H9 (cell line): ENCODE results near the gene GPR161. TPM values are rescaled to one million over a fixed set of nuclear protein-coding genes. Genes with fewer than 3 reads are reported as not detected.

Source experiments
- DNase-seq: peaks from one replicate; pipeline ENCODE4 v3.0.0-alpha.2; 2017
- H2AFZ ChIP-seq: one replicate; pipeline ENCODE4 v1.6.1; 2013; ENCODE audit warnings: mild to moderate bottlenecking, low read length, control low read depth, moderate library complexity
- H2AK5ac ChIP-seq: 2 replicates; pipeline ENCODE4 v1.6.1; 2013; ENCODE audit warnings: low read length, control low read depth, mixed read lengths; ENCODE audit not compliant: insufficient read length
- H2BK120ac ChIP-seq: one replicate; pipeline ENCODE4 v1.6.1; 2013; ENCODE audit warnings: low read depth, mild to moderate bottlenecking, low read length, control low read depth, inconsistent platforms; ENCODE audit not compliant: poor library complexity, severe bottlenecking
- H2BK12ac ChIP-seq: 2 replicates; pipeline ENCODE4 v1.6.1; 2013; ENCODE audit warnings: low read length, control low read depth, mixed read lengths, low read depth; ENCODE audit not compliant: insufficient read length
- H2BK15ac ChIP-seq: 2 replicates; pipeline ENCODE4 v1.6.1; 2013; ENCODE audit warnings: low read depth, low read length, control low read depth
- H2BK20ac ChIP-seq: one replicate; pipeline ENCODE4 v1.6.1; 2013; ENCODE audit warnings: low read depth, mild to moderate bottlenecking, low read length, control low read depth, inconsistent platforms; ENCODE audit not compliant: poor library complexity, severe bottlenecking
- H2BK5ac ChIP-seq: 2 replicates; pipeline ENCODE4 v1.6.1; 2013; ENCODE audit warnings: low read length, control low read depth, mixed read lengths; ENCODE audit not compliant: insufficient read length
- H3K14ac ChIP-seq: 2 replicates; pipeline ENCODE4 v1.6.1; 2013; ENCODE audit warnings: low read length, control low read depth; ENCODE audit not compliant: insufficient read depth
- H3K18ac ChIP-seq: 2 replicates; pipeline ENCODE4 v1.6.1; 2013; ENCODE audit warnings: low read depth, mild to moderate bottlenecking, mixed read lengths, low read length, control low read depth; ENCODE audit not compliant: insufficient read length
- H3K23ac ChIP-seq: 2 replicates; pipeline ENCODE4 v1.6.1; 2013; ENCODE audit warnings: low read length, control low read depth, mixed read lengths, low read depth; ENCODE audit not compliant: insufficient read length
- H3K23me2 ChIP-seq: 2 replicates; pipeline ENCODE4 v1.6.1; 2013; ENCODE audit warnings: low read depth, mild to moderate bottlenecking, mixed read lengths, low read length, control low read depth; ENCODE audit not compliant: insufficient read length, poor library complexity, severe bottlenecking
- H3K27ac ChIP-seq: 2 replicates; pipeline ENCODE4 v1.5.1; 2013; ENCODE audit warnings: low read length, control low read depth, mixed read lengths, low read depth; ENCODE audit not compliant: insufficient read length
- H3K27me3 ChIP-seq: 2 replicates; pipeline ENCODE4 v1.6.1; 2013; ENCODE audit warnings: low read length, control low read depth, inconsistent platforms; ENCODE audit not compliant: insufficient read depth
- H3K4ac ChIP-seq: 2 replicates; pipeline ENCODE4 v1.6.1; 2013; ENCODE audit warnings: low read depth, mild to moderate bottlenecking, control low read depth, inconsistent platforms, low read length, moderate library complexity
- H3K4me1 ChIP-seq: 2 replicates; pipeline ENCODE4 v1.6.1; 2013; ENCODE audit warnings: low read length, control low read depth, inconsistent platforms; ENCODE audit not compliant: insufficient read depth
- H3K4me2 ChIP-seq: 2 replicates; pipeline ENCODE4 v1.6.1; 2013; ENCODE audit warnings: low read length, control low read depth, mixed read lengths; ENCODE audit not compliant: insufficient read length, insufficient read depth
- H3K56ac ChIP-seq: 2 replicates; pipeline ENCODE4 v1.6.1; 2013; ENCODE audit warnings: low read depth, mild to moderate bottlenecking, mixed read lengths, low read length, control low read depth; ENCODE audit not compliant: insufficient read length
- H3K79me1 ChIP-seq: 2 replicates; pipeline ENCODE4 v1.6.1; 2013; ENCODE audit warnings: low read depth, mild to moderate bottlenecking, moderate library complexity, low read length, control low read depth, inconsistent platforms; ENCODE audit not compliant: insufficient read depth, poor library complexity, severe bottlenecking
- H3K79me2 ChIP-seq: 2 replicates; pipeline ENCODE4 v1.6.1; 2013; ENCODE audit warnings: low read length, control low read depth, inconsistent platforms; ENCODE audit not compliant: insufficient read depth
- H3K9ac ChIP-seq: 2 replicates; pipeline ENCODE4 v1.6.1; 2013; ENCODE audit warnings: low read length, control low read depth, mixed read lengths; ENCODE audit not compliant: insufficient read length; ENCODE audit errors: extremely low read depth
- H3K9me3 ChIP-seq: one replicate; pipeline ENCODE4 v1.6.1; 2013; ENCODE audit warnings: low read depth, low read length, inconsistent platforms; ENCODE audit not compliant: control insufficient read depth
- H3T11ph ChIP-seq: one replicate; pipeline ENCODE4 v1.6.1; 2013; ENCODE audit warnings: mild to moderate bottlenecking, low read length, control low read depth, inconsistent platforms
- H4K20me1 ChIP-seq: one replicate; pipeline ENCODE4 v1.6.1; 2013; ENCODE audit not compliant: control insufficient read depth, insufficient read length, insufficient read depth
- H4K5ac ChIP-seq: 2 replicates; pipeline ENCODE4 v1.6.1; 2013; ENCODE audit warnings: low read depth, mild to moderate bottlenecking, mixed read lengths, low read length, control low read depth; ENCODE audit not compliant: insufficient read length
- H4K8ac ChIP-seq: replicated peaks from 2 replicates; pipeline ENCODE4 v1.6.1; 2013; ENCODE audit warnings: low read length, control low read depth, mixed read lengths, low read depth; ENCODE audit not compliant: insufficient read length
- H4K91ac ChIP-seq: 2 replicates; pipeline ENCODE4 v1.6.1; 2013; ENCODE audit warnings: low read depth, mild to moderate bottlenecking, moderate library complexity, mixed read lengths, low read length, control low read depth; ENCODE audit not compliant: insufficient read length
- H3K27ac Mint-ChIP-seq, 3 experiments: 2 replicates in 2 of 3; 3 replicates in 1 of 3; pipeline ENCODE4 v1.8.0; 2020 to 2021; ENCODE audit warnings: mixed read lengths in 3 of 3, mild to moderate bottlenecking in 1 of 3, moderate library complexity in 1 of 3
- H3K27me3 Mint-ChIP-seq: 2 replicates; pipeline ENCODE4 v1.8.0; 2021; ENCODE audit warnings: low read depth, mild to moderate bottlenecking, moderate library complexity, mixed read lengths
- H3K36me3 Mint-ChIP-seq, 3 experiments: 2 replicates in 2 of 3; 3 replicates in 1 of 3; pipeline ENCODE4 v1.8.0; 2020 to 2021; ENCODE audit warnings: low read depth in 3 of 3, mixed read lengths in 3 of 3; ENCODE audit not compliant: insufficient read depth in 1 of 3
- H3K4me1 Mint-ChIP-seq, 2 experiments: 2 replicates each; pipeline ENCODE4 v1.8.0; 2020; ENCODE audit warnings: mixed read lengths in 2 of 2
- H3K4me3 Mint-ChIP-seq, 2 experiments: 2 replicates in 1 of 2; 3 replicates in 1 of 2; pipeline ENCODE4 v1.8.0; 2020 to 2021; ENCODE audit warnings: mild to moderate bottlenecking in 2 of 2, mixed read lengths in 2 of 2, moderate library complexity in 1 of 2
- H3K9me3 Mint-ChIP-seq, 2 experiments: 2 replicates in 1 of 2; 3 replicates in 1 of 2; pipeline ENCODE4 v1.8.0; 2020; ENCODE audit warnings: mild to moderate bottlenecking in 2 of 2, mixed read lengths in 2 of 2, moderate library complexity in 1 of 2
- CTCF ChIP-seq: fragments of 200-600 bp; sonication (generic); conservative IDR thresholded peaks from 3 replicates; pipeline ENCODE4 v1.8.0; 2021; ENCODE audit warnings: antibody characterized with exemption, mild to moderate bottlenecking
- WGBS: extraction: QIAGEN DNeasy Blood & Tissue Kit; methylation state at CpG from one replicate; pipeline ENCODE4 v1.1.7; 2013; ENCODE audit warnings: missing lambda C conversion rate, low lambda C conversion rate, mixed read lengths; ENCODE audit not compliant: insufficient read length; ENCODE audit errors: extremely low coverage; 5-methylcytosine and 5-hydroxymethylcytosine counted together
- total RNA-seq: library from RNA; stranded (reverse); gene quantifications from 2 replicates; pipeline ENCODE4 v1.2.1, GENCODE V29; 2021

The GPR161 gene
- total RNA-seq, 1 experiment from 2014 or later = 10.6 TPM

- H2BK15ac ChIP-seq = no peak overlapping the region
- no peaks in the 10 kb centered on the region for H4K20me1 ChIP-seq
- H3K36me3 Mint-ChIP-seq = no peaks in the 10 kb centered on the region
- no peak overlapping the region for H2BK120ac ChIP-seq
- no peak for TF ChIP-seq CTCF
- no peak overlapping the region for H3K4ac ChIP-seq
- no peak overlapping the region for H2BK12ac ChIP-seq
- WGBS = no CpG with 5 or more reads among the region's 5 CpGs
- no peak overlapping the region for H4K5ac ChIP-seq
- no peak for DNase-seq
- no peaks in the 10 kb centered on the region for H3K9me3 ChIP-seq
- no peak overlapping the region for H3K27ac ChIP-seq
- no peak overlapping the region for H2BK20ac ChIP-seq
- no peak overlapping the region for H4K8ac ChIP-seq
- peaks cover 7 to 8% of the 10 kb centered on the region in 2 experiments for H3K4me1 Mint-ChIP-seq
- no peak overlapping the region for H3K18ac ChIP-seq
- no peak overlapping the region for H2AFZ ChIP-seq
- no peak overlapping the region for H2AK5ac ChIP-seq
- no peaks in the 10 kb centered on the region for H3K9me3 Mint-ChIP-seq
- H3K27me3 Mint-ChIP-seq = peaks cover 3% of the 10 kb centered on the region; the same call in 1 of the 2 replicates
- no peaks in the 10 kb centered on the region for H3K79me2 ChIP-seq
- no peak overlapping the region for H3K14ac ChIP-seq
- H3K23ac ChIP-seq = no peak overlapping the region
- H3K27me3 ChIP-seq = no peaks in the 10 kb centered on the region
- H3K79me1 ChIP-seq = no peaks in the 10 kb centered on the region
- H2BK5ac ChIP-seq = no peak overlapping the region
- no peak overlapping the region for H3K27ac Mint-ChIP-seq
- no peak overlapping the region for H4K91ac ChIP-seq
- H3K4me2 ChIP-seq = no peak overlapping the region
- H3T11ph ChIP-seq = no peak overlapping the region
- no peak overlapping the region for H3K9ac ChIP-seq
- no peak overlapping the region for H3K4me3 Mint-ChIP-seq
- no peaks in the 10 kb centered on the region for H3K23me2 ChIP-seq
- H3K56ac ChIP-seq = no peak overlapping the region
- no peaks in the 10 kb centered on the region for H3K4me1 ChIP-seq
Measured at GRCh38 chr1:168146160-168146539, 9.4 kb upstream of the GPR161 start.
